ENCODE measurements around the gene DHX16.
A peak's percentile ranks its signal among the peaks of the same experiment; 100 is the strongest.

Gene DHX16

DNA sequence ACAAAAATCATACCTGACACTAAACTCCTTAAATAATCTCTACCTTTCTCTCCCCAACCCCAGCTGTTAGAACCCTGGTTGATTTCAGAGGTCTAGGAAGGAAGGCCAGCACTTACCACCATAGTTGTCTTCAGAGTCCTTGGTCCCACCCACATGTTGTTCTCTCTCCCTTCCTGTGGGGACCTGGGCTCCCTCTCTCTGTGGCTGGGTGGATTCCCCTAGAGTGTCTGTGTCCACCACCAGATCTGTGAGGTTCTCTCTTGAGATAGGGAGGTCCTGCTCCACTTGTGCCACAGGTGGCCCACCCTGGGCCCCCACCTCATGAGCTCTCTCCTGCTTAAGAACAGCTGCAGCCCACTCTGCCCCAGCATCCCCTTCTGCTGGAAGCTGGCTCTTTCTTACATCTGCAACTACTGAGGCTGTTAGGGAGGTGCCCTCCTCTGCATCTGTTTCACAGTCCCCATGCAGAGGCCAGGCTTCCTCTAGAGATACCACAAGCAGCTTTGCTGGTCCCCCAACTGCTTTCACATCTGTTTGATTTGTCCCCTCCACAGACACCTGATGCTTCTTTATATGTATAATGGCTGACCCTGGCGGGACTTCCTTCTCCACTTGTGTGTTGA, 39.1 kb upstream of the DHX16 start:
- H3K9me3 ChIP-seq: no peaks in the 10 kb centered on the region
- TF ChIP-seq, protein P1, sequence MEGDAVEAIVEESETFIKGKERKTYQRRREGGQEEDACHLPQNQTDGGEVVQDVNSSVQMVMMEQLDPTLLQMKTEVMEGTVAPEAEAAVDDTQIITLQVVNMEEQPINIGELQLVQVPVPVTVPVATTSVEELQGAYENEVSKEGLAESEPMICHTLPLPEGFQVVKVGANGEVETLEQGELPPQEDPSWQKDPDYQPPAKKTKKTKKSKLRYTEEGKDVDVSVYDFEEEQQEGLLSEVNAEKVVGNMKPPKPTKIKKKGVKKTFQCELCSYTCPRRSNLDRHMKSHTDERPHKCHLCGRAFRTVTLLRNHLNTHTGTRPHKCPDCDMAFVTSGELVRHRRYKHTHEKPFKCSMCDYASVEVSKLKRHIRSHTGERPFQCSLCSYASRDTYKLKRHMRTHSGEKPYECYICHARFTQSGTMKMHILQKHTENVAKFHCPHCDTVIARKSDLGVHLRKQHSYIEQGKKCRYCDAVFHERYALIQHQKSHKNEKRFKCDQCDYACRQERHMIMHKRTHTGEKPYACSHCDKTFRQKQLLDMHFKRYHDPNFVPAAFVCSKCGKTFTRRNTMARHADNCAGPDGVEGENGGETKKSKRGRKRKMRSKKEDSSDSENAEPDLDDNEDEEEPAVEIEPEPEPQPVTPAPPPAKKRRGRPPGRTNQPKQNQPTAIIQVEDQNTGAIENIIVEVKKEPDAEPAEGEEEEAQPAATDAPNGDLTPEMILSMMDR (IDR thresholded peaks at IDR 0.05): no peak
- no peaks in the 10 kb centered on the region for H3K27me3 ChIP-seq
- peaks cover 7 to 8% of the 10 kb centered on the region in 2 experiments for H3K4me1 ChIP-seq (ENCODE audit: control insufficient read depth in 1 of 2, insufficient read depth in 1 of 2, low read depth in 1 of 2, low read length in 1 of 2)
- H3K4me3 ChIP-seq (ENCODE audit: low read depth in 1 of 2, low read length in 1 of 2): no peak overlapping the region
- H3K27ac ChIP-seq: no peak overlapping the region
- no peaks in the 10 kb centered on the region for H3K36me3 ChIP-seq

DNA sequence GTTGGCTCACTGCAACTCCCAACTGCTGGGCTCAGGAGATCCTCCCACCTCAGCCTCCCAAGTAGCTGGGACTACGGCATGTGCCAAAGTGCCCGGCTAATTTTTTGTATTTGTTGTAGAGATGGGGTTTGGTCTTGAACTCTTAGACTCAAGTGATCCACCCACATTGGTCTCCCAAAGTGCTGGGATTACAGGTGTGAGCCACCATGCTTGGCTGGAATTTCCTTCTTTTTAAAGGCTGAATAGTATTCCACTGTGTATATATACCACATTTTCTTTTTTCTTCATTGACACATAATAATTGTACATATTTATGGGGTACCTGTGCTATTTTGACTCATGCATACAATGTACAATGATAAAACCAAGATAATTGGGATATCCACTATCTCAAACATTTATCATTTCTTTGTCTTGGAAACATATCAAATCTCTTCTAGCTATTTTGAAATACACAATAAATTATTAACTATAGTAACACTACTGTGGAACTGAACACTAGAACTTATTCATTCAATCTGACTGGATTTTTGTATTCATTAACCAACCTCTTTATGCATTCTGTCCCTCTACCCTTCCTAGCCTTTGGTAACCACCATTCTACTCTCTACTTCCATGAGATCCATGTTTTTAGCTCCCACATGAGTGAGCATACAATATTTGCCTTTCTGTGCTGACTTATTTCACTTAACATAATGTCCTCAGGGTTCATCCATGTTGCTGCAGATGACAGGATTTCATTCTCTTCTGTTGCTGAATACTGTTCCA, 36.5 kb upstream of the DHX16 start:
- no peaks in the 10 kb centered on the region for H3K36me3 ChIP-seq
- H3K27ac ChIP-seq: no peak overlapping the region
- TF ChIP-seq, protein P1 (IDR thresholded peaks at IDR 0.05): no peak

DNA sequence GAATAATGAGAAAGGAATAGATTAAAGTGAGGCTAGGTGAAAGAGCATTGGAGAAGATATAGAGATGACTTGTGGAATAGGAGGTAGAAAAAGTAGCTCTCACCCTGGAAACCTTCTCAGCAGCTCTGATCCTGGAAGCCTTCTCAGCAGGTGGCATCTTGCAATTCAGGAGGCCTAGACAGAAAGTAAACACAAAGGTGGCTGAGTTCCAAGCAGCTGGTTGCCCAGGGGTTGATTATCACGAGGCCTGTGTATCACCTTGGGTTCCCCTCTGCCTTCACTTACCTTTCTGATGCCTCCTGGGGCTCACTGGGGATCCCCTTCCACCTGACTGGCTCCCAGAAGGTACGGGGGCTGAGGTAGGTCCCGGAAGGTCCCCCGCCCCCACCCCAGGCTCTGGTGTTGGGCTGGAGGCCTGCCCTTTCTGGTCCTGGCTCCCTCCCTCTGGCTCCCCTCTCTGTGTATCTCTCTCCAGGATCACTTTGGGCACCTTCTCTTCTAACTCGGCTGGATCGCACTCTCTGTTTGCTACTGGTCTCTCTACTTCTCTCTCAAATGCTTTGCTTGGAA, 34.6 kb upstream of the DHX16 start:
- Histone ChIP-seq H3K27me3 (no peaks in the 10 kb centered on the region), H3K4me3 (ENCODE audit: low read depth in 1 of 2, low read length in 1 of 2) (no peak overlapping the region), H3K36me3 (no peaks in the 10 kb centered on the region), H3K4me1 (ENCODE audit: control insufficient read depth in 1 of 2, insufficient read depth in 1 of 2, low read depth in 1 of 2, low read length in 1 of 2) (peaks cover 16 to 18% of the 10 kb centered on the region in 2 experiments), H3K9me3 (no peaks in the 10 kb centered on the region), H3K27ac (no peak overlapping the region)
- TF ChIP-seq, protein P1 (IDR thresholded peaks at IDR 0.05): no peak

More for the DNA sequence above, 36.5 kb upstream of the DHX16 start:
- Histone ChIP-seq H3K9me3 (no peaks in the 10 kb centered on the region), H3K4me3 (ENCODE audit: low read depth in 1 of 2, low read length in 1 of 2) (no peak overlapping the region), H3K4me1 (ENCODE audit: control insufficient read depth in 1 of 2, insufficient read depth in 1 of 2, low read depth in 1 of 2, low read length in 1 of 2) (peaks cover 4 to 5% of the 10 kb centered on the region in 2 experiments), H3K27me3 (no peaks in the 10 kb centered on the region)

DNA sequence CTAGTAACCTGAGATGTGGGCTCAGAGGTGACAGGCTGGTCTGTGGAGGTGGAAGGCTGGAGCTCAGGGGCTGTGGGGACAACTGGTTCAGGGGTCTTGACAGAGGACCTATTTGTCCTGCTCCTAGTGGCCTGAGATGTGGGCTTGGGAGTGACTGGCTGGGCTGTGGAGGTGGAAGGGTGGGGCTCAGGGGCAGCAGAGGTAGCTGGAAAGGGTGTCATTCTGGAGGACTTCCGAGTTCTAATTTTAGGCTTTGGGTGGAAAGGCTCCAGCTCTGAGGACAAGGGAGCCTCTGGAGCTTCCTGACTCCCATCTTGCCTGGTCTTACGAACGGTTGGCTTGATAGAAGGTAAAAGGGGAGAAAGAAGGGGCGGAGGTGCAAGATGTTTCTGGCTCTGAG, 32.8 kb upstream of the DHX16 start:
- Histone ChIP-seq H3K9me3 (no peaks in the 10 kb centered on the region), H3K4me1 (ENCODE audit: control insufficient read depth in 1 of 2, insufficient read depth in 1 of 2, low read depth in 1 of 2, low read length in 1 of 2) (peaks cover 20% of the 10 kb centered on the region in 2 experiments), H3K27me3 (no peaks in the 10 kb centered on the region), H3K36me3 (no peaks in the 10 kb centered on the region), H3K27ac (no peak overlapping the region), H3K4me3 (ENCODE audit: low read depth in 1 of 2, low read length in 1 of 2) (no peak overlapping the region)
- TF ChIP-seq, protein P1 (IDR thresholded peaks at IDR 0.05): no peak

DNA sequence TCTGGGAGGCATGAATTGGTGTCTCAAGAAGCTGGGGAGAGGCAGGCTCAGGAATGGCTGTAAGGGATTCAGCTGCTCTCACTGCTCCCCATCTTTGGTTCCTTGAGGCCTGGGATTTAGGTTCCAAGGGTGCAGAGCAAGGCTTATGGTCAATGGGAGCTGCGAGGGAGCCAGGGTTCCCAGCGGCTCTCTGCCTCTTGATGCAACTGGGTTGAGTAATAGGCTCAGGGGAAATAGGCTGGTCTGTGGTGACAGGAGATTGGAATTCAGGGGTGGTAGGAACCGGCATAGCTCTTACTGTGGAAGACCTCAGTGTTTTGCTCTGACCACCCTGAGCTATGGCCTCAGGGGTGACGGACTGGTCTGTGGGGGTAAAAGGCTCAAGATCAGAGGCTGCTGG, 31.0 kb upstream of the DHX16 start:
- TF ChIP-seq, protein P1 (IDR thresholded peaks at IDR 0.05): no peak
- peak overlapping the region; percentile 74 for H3K27ac ChIP-seq
- peaks cover 25 to 26% of the 10 kb centered on the region in 2 experiments for H3K4me1 ChIP-seq (ENCODE audit: control insufficient read depth in 1 of 2, insufficient read depth in 1 of 2, low read depth in 1 of 2, low read length in 1 of 2)
- H3K9me3 ChIP-seq: no peaks in the 10 kb centered on the region
- no peaks in the 10 kb centered on the region for H3K27me3 ChIP-seq
- peak overlapping the region; percentile 5 to 17 for H3K4me3 ChIP-seq (ENCODE audit: low read depth in 1 of 2, low read length in 1 of 2)
- no peaks in the 10 kb centered on the region for H3K36me3 ChIP-seq
